Measurements from ENCODE around the gene ZNF766.
"Not testable (repeated sequence)": the region's sequence is repeated elsewhere in the genome, so short reads cannot be mapped to it uniquely, and the experiment has no call there.

ZNF766 gene

DNA sequence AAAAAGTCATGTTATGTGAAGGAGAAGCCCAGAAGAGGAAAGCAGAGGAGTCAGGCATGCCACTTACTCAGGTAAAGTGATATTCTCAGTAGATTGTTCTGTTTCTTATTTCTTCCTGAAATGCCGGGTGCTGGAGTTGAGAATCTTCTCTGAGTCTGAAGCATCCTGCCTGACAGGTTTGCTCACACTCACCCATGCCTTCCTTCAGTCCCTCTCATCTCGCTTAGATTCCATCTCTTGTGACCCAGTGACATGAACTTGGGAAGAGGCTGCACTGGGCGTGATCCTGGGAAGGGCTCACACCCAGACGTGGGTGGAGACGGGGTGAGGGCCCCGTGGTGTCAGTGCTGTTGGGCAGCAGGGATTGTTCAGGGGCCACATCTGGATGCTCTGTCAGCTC is 8.1 kb downstream of the ZNF766 start:
- no peak for DNase-seq

DNA sequence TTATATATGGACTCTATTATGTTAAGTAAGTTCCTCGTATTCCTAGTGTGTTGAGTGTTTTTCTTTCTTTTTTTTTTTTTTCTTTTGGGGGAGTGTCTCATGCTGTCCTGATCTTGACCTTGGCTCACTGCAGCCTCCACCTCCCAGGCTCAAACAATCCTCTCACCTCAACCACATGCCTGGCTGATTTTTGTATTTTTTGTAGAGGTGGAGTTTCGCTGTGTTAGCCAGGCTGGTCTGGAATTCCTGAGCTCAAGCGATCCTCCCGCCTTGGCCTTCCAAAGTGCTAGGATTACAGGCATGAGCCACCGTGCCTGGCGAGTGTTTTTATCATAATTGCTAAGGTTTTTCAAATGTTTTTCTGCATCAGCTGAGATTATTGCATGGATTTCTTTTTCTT is 16.9 kb downstream of the ZNF766 start:
- no peak for DNase-seq

DNA sequence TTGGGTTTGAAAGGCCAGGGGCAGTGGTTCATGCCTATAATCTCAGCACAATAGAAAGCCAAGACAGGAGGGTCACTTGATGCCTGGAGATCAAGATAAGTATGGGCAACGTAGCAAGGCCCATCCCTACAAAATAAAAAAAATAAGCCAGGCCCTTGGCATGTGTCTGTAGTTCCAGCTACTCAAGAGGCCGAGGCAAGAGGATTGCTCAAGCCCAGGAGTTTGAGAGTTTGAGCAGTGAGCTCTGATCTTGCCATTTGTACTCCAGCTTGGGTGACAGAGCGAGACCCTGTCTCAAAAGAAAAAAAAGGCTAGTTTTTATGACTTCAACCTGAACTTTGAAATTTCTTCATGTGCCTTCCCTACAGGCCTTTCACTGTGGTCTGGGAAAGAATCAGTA is 22.4 kb downstream of the ZNF766 start:
- DNase-seq, result no peak

- DNase-seq, result not testable (repeated sequence)
Measured at GRCh38 chr19:52292946-52293345, 23.6 kb downstream of the ZNF766 start.

GRCh38 chr19:52296400-52296772 is 27.0 kb downstream of the ZNF766 start:
- no peak for DNase-seq

DNA sequence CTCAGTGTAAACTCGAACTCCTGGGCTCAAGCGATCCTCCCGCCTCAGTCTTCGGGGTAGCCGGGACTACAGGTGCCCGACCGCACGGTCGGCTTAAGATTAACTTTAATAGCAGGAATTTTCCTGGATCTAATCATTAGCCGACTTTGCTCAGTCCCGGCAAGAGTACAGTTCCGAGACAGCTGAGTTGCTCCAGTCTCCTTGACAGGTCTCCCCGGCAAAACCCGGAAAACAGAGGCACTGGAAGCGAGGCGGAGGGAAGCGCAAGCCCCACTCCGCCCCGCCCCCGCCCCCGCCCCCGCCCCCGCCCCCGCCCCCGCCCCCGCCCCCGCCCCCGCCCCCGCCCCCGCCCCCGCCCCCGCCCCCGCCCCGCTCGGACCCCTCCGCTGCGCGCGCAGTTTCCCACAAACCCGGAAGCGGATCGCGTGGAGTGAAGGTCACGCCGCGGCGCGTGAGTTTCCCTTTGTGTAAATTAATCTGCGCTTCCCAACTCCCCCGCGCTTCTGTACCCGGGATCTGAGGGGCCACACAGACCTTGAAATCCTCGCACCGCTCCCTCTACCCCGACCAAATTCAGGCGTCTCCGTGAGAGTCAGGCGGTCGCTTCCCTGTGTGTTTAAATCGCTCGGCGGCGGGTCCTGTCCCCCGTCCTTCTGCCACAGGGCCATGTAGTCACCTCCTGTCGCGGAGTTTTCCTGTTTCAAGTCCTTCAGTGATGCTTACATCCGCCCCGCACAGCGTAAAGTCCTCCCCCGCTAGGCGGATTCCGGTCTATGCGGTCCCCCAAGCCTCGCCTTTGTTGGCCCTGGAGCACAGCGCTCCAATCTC is 27.6 kb downstream of the ZNF766 start, which contains the start of gene ZNF480:
Gene ZNF480, plus strand, starts transcription at position 397 of the 828 bp plus-strand sequence. CDS start 3,244 bp downstream, outside the sequence.
- DNase-seq, result peak; percentile 74

DNA sequence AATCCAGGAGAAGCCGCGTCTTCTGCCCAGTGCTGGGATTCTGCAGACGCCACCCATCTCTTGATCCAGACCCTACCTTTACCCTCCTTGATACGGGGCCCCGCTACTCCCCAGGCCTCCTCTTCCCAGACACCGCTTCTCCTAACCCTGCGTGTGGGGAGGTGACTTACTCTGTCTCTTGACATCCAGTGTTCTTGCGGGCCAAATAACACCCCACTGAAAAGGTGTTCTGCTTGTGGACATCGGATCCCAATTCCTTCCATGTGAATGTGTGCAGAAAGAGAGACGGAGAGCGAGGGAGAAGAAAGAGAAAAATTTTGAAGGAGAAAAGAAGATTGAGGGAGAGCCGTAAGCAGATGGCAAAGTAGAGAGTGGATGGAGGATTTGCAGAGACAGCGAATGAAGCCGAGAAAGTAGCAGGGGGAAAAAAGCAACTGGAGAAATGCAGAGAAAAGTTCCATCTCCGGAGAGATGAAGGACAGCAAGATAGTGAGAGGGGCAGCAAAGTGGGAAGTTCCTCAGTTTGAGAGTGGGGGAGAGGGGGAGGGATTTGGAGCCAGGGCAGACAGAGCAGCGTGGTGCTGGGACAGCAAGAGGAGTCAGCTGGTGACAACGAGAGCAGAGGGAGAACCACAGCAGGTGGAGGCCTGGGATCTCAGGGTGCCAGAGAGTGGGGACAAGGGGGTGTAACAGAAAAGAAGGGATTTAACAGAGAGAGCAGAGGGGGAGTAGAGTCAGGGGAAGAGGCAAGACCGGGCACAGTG is 28.4 kb downstream of the ZNF766 start:
- DNase-seq, result no peak

GRCh38 chr19:52307275-52307674 is 37.9 kb downstream of the ZNF766 start:
- no peak for DNase-seq

- DNase-seq, result no peak
Measured at GRCh38 chr19:52322429-52322828, 53.0 kb downstream of the ZNF766 start.

- DNase-seq, result no peak
Measured at GRCh38 chr19:52331757-52332156, 62.4 kb downstream of the ZNF766 start.

DNA sequence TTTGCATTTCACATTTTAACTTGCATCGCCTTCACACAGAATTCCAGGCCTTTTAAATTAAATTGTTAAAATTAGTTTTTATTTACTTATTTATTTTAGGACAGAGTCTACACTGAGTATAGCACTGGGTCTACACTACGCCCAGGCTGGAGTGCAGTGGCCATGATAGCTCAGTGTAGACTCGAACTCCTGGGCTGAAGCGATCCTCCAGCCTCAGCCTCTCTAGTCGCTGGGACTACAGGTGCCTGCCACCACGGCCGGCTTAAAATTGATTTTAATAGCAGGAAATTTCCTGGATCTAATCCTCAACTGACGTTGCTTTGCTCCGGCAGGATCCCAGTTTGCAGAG is 66.4 kb downstream of the ZNF766 start:
- DNase-seq, result no peak

DNA sequence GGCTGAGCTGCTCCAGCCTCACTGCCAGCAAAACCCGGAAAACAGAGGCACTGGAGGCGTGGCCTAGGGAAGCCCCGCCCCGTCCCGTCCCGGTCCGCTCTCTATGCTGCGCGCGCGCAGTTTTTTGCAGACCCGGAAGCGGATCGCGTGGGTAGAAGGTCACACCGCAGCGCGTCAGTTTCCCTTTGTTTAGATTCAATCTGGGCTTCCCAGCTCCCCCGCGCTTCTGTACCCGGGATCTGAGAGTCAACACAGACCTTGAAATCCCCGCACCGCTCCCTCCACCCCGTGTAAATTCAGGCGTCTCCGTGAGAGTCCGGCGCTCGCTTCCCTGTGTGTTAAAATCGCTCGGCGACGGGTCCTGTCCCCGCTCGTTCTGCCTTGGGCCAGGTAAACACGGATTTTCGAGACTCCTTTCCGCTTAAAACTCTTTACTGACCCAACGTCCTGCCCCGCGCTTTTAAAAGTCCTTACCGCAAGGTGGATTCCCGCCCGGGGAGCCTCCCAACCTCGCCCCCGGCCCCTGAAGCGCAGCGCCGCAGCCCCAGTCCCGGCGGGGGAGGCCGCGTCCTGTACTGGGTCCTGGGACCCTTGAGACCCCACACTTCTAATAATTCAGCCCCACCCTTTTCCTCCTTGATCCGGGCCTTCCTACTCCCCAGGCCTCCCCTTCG is 66.9 kb downstream of the ZNF766 start, which contains the start of gene ZNF610:
Gene ZNF610, plus strand, starts transcription at position 127 of the 674 bp plus-strand sequence. CDS start 12,930 bp downstream, outside the sequence.
- DNase-seq, result peak; percentile 85

DNA sequence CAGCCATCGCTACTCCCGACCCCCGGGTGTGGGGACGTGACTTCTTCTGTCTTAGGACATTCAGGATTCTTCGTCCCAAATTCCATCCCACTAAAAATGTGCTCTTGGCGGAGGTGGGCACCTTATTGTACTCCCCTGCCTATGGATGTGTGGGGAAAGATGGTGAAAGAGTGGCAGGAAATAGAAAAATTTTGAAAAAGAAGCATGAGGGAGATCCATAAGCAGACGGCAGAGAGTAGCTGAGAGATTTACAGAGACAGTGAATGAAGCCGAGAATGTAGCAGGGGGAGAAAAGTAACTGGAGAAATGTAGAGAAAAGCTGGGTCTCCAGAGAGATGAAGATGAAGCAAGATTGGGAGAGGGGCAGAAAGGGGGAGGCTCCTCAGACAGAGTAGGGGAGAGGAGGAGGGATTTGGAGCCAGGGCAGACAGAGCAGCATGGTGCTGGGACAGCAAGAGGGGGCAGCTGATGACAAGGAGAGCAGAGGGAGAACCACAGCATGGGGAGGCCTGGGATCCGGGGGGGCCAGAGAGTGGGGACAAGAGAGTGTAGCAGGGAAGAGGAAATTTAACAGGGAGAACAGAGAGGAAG is 67.5 kb downstream of the ZNF766 start:
- no peak for DNase-seq

DNA sequence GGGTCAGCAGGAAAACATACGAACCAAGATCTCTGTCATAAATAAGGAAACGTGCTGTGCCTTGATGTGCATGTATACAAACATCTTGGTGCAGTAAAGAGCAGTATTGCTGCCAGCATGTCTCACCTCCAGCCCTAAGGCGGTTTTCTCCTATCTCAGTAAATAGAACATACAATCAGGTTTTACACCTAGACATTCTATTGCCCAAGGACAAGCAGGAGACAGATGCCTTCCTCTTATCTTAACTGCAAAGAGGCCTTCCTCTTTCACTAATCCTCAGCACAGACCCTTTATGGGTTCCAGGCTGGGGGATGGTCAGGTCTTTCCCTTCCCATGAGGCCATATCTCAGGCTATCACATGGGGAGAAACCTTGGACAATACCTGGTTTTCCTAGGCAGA is 69.6 kb downstream of the ZNF766 start:
- DNase-seq, result not testable (repeated sequence)

- DNase-seq, result peak; percentile 31
Measured at GRCh38 chr19:52343548-52343947, 74.2 kb downstream of the ZNF766 start.

- DNase-seq, result no peak
Measured at GRCh38 chr19:52345162-52345561, 75.8 kb downstream of the ZNF766 start.

Measured in activated T-cell treated with anti-CD3 and anti-CD28 coated beads for 4 hours (primary cell).